B cell (primary cell): ENCODE results near the gene TBX21. TPM values are rescaled to one million over a fixed set of nuclear protein-coding genes. Genes with fewer than 3 reads are reported as not detected.

Source experiments
- ATAC-seq: fragments of 200-7000 bp; cut with Tn5 transposase; one replicate; pipeline ENCODE4 v1.10.0; 2021; ENCODE audit warnings: low read depth, mild to moderate bottlenecking, moderate number of reproducible peaks, moderate library complexity
- CTCF ChIA-PET: fragments of 350-600 bp; sonication (Branson Sonifier 250); formaldehyde crosslinking; loops from one replicate; lab custom pipeline; 2021; ENCODE audit warnings: antibody characterized with exemption, inconsistent platforms; lab: Charles Lee
- POLR2A ChIA-PET: fragments of 350-600 bp; sonication (Branson Sonifier 250); formaldehyde crosslinking; loops from one replicate; lab custom pipeline; 2021; ENCODE audit warnings: antibody characterized with exemption; lab: Charles Lee
- DNase-seq: peaks from one replicate; pipeline ENCODE4 v3.0.0; 2013
- H2AFZ ChIP-seq: 2 replicates; pipeline ENCODE4 v1.6.1; 2012; ENCODE audit warnings: mild to moderate bottlenecking, low read depth, low read length; ENCODE audit not compliant: insufficient read depth, poor library complexity, severe bottlenecking
- H3K27ac ChIP-seq, 2 donors: 1 replicate in 1 of 2; 2 replicates in 1 of 2; pipeline ENCODE4 v1.5.1; 2012 to 2013; ENCODE audit warnings: low read length in 2 of 2, mild to moderate bottlenecking in 2 of 2, moderate library complexity in 1 of 2
- H3K27me3 ChIP-seq, 4 experiments: fragments of 200-600 bp in 1 of 4; sonication (generic) in 1 of 4; replicated peaks in 1 of 4; 1 replicate in 2 of 4; 2 replicates in 2 of 4; pipeline versions ENCODE4 v1.6.1 to v1.7.0; 2013 to 2016; ENCODE audit warnings: low read length in 3 of 4, mild to moderate bottlenecking in 2 of 4, mixed read lengths in 1 of 4, moderate library complexity in 1 of 4; ENCODE audit not compliant: insufficient read depth in 4 of 4, control insufficient read depth in 3 of 4; ENCODE audit errors: control extremely low read depth in 1 of 4
- H3K36me3 ChIP-seq, 2 experiments: replicated peaks in 1 of 2; 1 replicate in 1 of 2; 2 replicates in 1 of 2; pipeline versions ENCODE4 v1.6.1 to v1.7.1; 2013; ENCODE audit warnings: low read length in 1 of 2; ENCODE audit not compliant: insufficient read depth in 2 of 2, control insufficient read depth in 1 of 2; ENCODE audit errors: control extremely low read depth in 1 of 2, extremely low read depth in 1 of 2
- H3K4me1 ChIP-seq, 2 donors: fragments of 200-600 bp in 1 of 2; sonication (generic) in 1 of 2; 1 replicate in 1 of 2; 2 replicates in 1 of 2; pipeline versions ENCODE4 v1.5.1 to v1.6.1; 2013 to 2017; ENCODE audit warnings: low read length in 2 of 2; ENCODE audit not compliant: control insufficient read depth in 2 of 2, insufficient read depth in 2 of 2
- H3K4me2 ChIP-seq: replicated peaks from 2 replicates; pipeline ENCODE3; 2012; ENCODE audit warnings: mild to moderate bottlenecking, low read depth, low read length; ENCODE audit not compliant: poor library complexity, severe bottlenecking
- H3K4me3 ChIP-seq, 5 experiments: fragments of 200-600 bp in 1 of 5; sonication (generic) in 1 of 5; 1 replicate in 3 of 5; 2 replicates in 2 of 5; pipeline versions ENCODE4 v1.5.1 to v1.7.0; 2011 to 2016; ENCODE audit warnings: low read length in 4 of 5, mild to moderate bottlenecking in 4 of 5, low read depth in 2 of 5, control low read depth in 1 of 5, moderate library complexity in 1 of 5; ENCODE audit not compliant: insufficient read depth in 1 of 5; ENCODE audit errors: control extremely low read depth in 1 of 5, extremely low read depth in 1 of 5
- H3K79me2 ChIP-seq: fragments of 200-600 bp; sonication (generic); one replicate; pipeline ENCODE4 v1.6.0; 2016; ENCODE audit warnings: low read length; ENCODE audit not compliant: control insufficient read depth, insufficient read depth
- H3K9ac ChIP-seq: fragments of 200-600 bp; sonication (generic); 2 replicates; pipeline ENCODE4 v1.6.1; 2017; ENCODE audit warnings: mild to moderate bottlenecking, low read length, moderate library complexity
- H3K9me3 ChIP-seq, 3 donors: one replicate each; pipeline versions ENCODE4 v1.6.1 to v1.7.1; 2013; ENCODE audit warnings: low read length in 2 of 3; ENCODE audit not compliant: control insufficient read depth in 2 of 3, insufficient read depth in 1 of 3; ENCODE audit errors: control extremely low read depth in 1 of 3
- H4K20me1 ChIP-seq: 2 replicates; pipeline ENCODE4 v1.6.0; 2012; ENCODE audit warnings: mild to moderate bottlenecking, low read length; ENCODE audit not compliant: insufficient read depth, control insufficient read depth, poor library complexity, severe bottlenecking
- H3K27ac Mint-ChIP-seq: one replicate; pipeline ENCODE4 v1.8.0; 2021; ENCODE audit warnings: mixed read lengths
- H3K27me3 Mint-ChIP-seq: one replicate; pipeline ENCODE4 v1.8.0; 2021; ENCODE audit warnings: mixed read lengths
- H3K4me1 Mint-ChIP-seq: one replicate; pipeline ENCODE4 v1.8.0; 2021; ENCODE audit warnings: mixed read lengths
- H3K4me3 Mint-ChIP-seq: one replicate; pipeline ENCODE4 v1.8.0; 2021; ENCODE audit warnings: mixed read lengths
- H3K9me3 Mint-ChIP-seq: one replicate; pipeline ENCODE4 v1.8.0; 2022; ENCODE audit warnings: mixed read lengths; ENCODE audit not compliant: insufficient read depth
- CTCF ChIP-seq: fragments of 200-600 bp; IDR thresholded peaks from one replicate; pipeline ENCODE4 v1.8.0; 2022; ENCODE audit warnings: antibody characterized with exemption, mild to moderate bottlenecking
- EZH2 ChIP-seq: IDR thresholded peaks from 2 replicates; pipeline ENCODE4 v1.6.1; 2012; ENCODE audit warnings: borderline replicate concordance, low read depth, mild to moderate bottlenecking, moderate library complexity, low read length; ENCODE audit not compliant: insufficient read depth, poor library complexity, severe bottlenecking
- WGBS: methylation state at CpG from one replicate; pipeline ENCODE4 v1.1.5; 2013; ENCODE audit warnings: missing lambda C conversion rate; ENCODE audit not compliant: insufficient coverage; 5-methylcytosine and 5-hydroxymethylcytosine counted together
- intact Hi-C: fragments of 100-400 bp; cut with micrococcal nuclease; formaldehyde crosslinking; loops from one replicate; pipeline ENCODE4 v1.10.0; 2022
- polyA plus RNA-seq: library from polyadenylated mRNA; depleted of rRNA; stranded (reverse); fragments of >200 nt; gene quantifications from 2 replicates; pipeline ENCODE4 v1.2.3, GENCODE V29; 2012
- total RNA-seq, 2 donors: library from RNA; stranded (reverse); fragments of 120-200 nt in 1 of 2; gene quantifications; 1 replicate in 1 of 2; 2 replicates in 1 of 2; pipeline versions ENCODE4 v1.2.3 to v1.2.4, GENCODE V29; 2013 to 2022

The TBX21 gene
- total and polyA plus RNA-seq, 2 donors (not counting 1 experiment from before 2014, with no cell fraction given) = 10.8 TPM

GRCh38 chr17:47717261-47717697, 15.8 kb upstream of the TBX21 start:
- TF ChIP-seq CTCF (no peak), EZH2 (no peak)
- Mint-ChIP-seq H3K4me1 (peaks cover 94% of the 10 kb centered on the region), H3K27me3 (peaks cover 9% of the 10 kb centered on the region), H3K4me3 (peak overlapping the region; percentile 21), H3K9me3 (no peaks in the 10 kb centered on the region), H3K27ac (peak overlapping the region; percentile 16)
- Histone ChIP-seq H3K79me2 (no peaks in the 10 kb centered on the region), H3K4me3 (no peak overlapping the region), H3K9ac (no peak overlapping the region), H3K36me3 (no peaks in the 10 kb centered on the region), H4K20me1 (no peaks in the 10 kb centered on the region), H3K27me3 (peaks cover 0 to 14% (median 10%) of the 10 kb centered on the region in 4 experiments), H3K9me3 (no peaks in the 10 kb centered on the region), H2AFZ (no peak overlapping the region), H3K4me1 (peaks cover 85 to 98% of the 10 kb centered on the region in 2 donors), H3K27ac (no peak overlapping the region), H3K4me2 (peak overlapping the region; percentile 11)
- peak; percentile 18 for ATAC-seq
- peak; percentile 45 for DNase-seq
- ChIA-PET POLR2A (interaction anchor here (0.5 kb wide), 1 partner anchor 172 kb away, joined by 8 read pairs; no protein-coding TSS in a partner anchor), CTCF (interaction anchor here (2.0 to 3.3 kb wide), 3 partner anchors 10 to 19 kb away, joined by 11 to 30 read pairs (median 12); partner anchors contain the start of gene TBX21)
- WGBS = 29% methylated on average over 1 of the region's 2 CpGs
- intact Hi-C loops = no loop called here

DNA sequence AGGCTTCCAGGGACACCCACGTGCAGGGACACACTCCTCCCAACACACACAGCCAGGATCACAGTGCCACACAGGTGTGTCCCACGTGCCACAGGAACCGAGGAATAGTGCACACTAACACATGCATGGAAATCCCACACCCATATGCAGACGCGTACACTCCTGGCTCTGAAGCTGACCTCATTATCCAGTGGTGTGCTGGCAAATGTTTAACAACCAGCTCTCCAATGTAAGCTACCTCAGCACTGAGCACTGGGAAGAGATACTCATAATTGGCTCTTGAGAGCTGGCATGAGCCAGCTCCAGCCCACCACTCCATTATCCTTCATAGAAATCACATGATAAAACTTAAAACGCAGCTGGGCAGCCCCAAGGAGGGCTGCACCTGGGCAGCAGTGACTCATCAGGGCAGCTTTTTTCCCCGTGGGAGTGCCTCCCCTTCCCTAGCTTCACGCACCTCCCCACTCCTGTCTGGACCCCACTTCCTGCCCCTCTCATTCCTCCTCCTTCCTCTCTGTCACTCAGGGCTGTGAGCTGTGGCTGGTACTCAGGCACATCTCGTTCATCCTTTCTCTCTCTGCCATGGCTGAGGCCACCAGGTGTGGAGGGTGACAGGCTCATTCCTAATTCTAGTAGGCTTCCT, 14.9 kb upstream of the TBX21 start:
- Histone ChIP-seq H2AFZ (no peak overlapping the region), H3K4me1 (peaks cover 77 to 90% of the 10 kb centered on the region in 2 donors), H4K20me1 (no peaks in the 10 kb centered on the region), H3K4me3 (no peak overlapping the region), H3K79me2 (no peaks in the 10 kb centered on the region), H3K27me3 (peaks cover 0 to 17% (median 11%) of the 10 kb centered on the region in 4 experiments), H3K27ac (no peak overlapping the region), H3K4me2 (no peak overlapping the region), H3K9ac (no peak overlapping the region), H3K9me3 (no peaks in the 10 kb centered on the region), H3K36me3 (no peaks in the 10 kb centered on the region)
- Mint-ChIP-seq H3K4me1 (peaks cover 86% of the 10 kb centered on the region), H3K4me3 (peak overlapping the region; percentile 21), H3K27me3 (peaks cover 9% of the 10 kb centered on the region), H3K27ac (peak overlapping the region; percentile 16), H3K9me3 (no peaks in the 10 kb centered on the region)
- ChIA-PET POLR2A (interaction anchor here (0.6 to 1.4 kb wide), 2 partner anchors 20 to 223 kb away, joined by 3 to 7 read pairs; no protein-coding TSS in a partner anchor), CTCF (interaction anchor here (1.0 to 2.9 kb wide), 10 partner anchors 10 to 54 kb away, joined by 3 to 30 read pairs (median 6); partner anchors contain the start of gene TBX21)
- intact Hi-C loops = no loop called here
- DNase-seq (no peak), ATAC-seq (no peak)
- WGBS = 24% methylated on average over 9 of the region's 9 CpGs
- TF ChIP-seq CTCF (no peak), EZH2 (no peak)
